DMS153 (cell line): Measurements from ENCODE around the gene MTREX.
A peak's percentile ranks its signal among the peaks of the same experiment; 100 is the strongest.
"Not testable (repeated sequence)": the region's sequence is repeated elsewhere in the genome, so short reads cannot be mapped to it uniquely, and the experiment has no call there.

Experiments used
- DNase-seq: peaks from one replicate; lab custom pipeline; 2025; lab: John Stamatoyannopoulos, UW

Gene MTREX

GRCh38 chr5:55307383-55308253 lies at the start of gene MTREX, which contains the start of gene DHX29:
TSS of gene MTREX (plus strand) at chr5:55307989. CDS start at chr5:55308014, 25 bp downstream.
TSS of gene DHX29 (minus strand) at chr5:55307694. CDS start at chr5:55307573, 121 bp downstream.
- DNase-seq = peak; percentile 65

GRCh38 chr5:55258339-55258738 lies 49.5 kb upstream of the MTREX start:
- DNase-seq = no peak

GRCh38 chr5:55276771-55277170 lies 31.0 kb upstream of the MTREX start:
- no peak for DNase-seq

DNA sequence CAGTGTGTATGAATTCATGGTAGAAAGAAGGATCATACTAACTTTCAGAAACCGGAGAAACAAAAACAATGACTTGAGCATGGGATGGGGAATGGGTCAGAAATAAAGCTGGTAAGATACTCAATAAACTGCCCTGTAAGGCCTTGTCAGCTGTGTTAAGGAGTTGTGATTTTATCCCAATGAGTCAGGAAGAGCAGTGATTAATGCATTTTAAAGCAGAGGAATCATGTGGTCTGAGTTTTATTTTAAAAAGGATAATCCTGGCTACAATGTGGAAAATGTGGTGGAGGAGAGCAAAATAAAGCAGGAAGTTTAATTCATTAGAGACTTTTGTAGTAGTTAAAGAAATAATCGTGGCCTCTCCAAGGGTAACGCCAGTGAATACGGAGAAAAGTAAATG lies 29.0 kb upstream of the MTREX start:
- no peak for DNase-seq

GRCh38 chr5:55286411-55286933 lies 21.3 kb upstream of the MTREX start:
- DNase-seq = no peak

GRCh38 chr5:55289808-55290207 lies 18.0 kb upstream of the MTREX start:
- DNase-seq = no peak

- no peak for DNase-seq
Observed at GRCh38 chr5:55290991-55291390, 16.8 kb upstream of the MTREX start.

GRCh38 chr5:55294935-55295334 lies 12.9 kb upstream of the MTREX start:
- no peak for DNase-seq

DNA sequence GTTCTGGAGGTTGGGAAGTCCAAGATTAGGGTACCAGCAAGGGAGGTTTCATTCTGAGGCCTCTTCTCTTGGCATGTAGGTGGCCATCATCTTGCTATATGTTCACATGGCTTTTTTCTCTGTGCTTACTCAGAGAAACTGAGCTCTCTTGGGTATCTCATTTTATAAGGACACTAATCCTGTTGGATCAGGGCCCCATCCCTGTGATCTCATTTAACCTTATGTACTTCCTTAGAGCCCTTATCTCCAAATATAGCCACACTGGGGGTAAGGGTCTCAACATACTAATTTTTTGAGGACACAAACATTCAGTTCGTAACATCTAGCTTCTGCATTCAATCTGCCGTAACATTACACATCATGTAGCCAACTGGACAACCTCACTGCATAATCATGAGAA lies 6.9 kb upstream of the MTREX start:
- no peak for DNase-seq

DNA sequence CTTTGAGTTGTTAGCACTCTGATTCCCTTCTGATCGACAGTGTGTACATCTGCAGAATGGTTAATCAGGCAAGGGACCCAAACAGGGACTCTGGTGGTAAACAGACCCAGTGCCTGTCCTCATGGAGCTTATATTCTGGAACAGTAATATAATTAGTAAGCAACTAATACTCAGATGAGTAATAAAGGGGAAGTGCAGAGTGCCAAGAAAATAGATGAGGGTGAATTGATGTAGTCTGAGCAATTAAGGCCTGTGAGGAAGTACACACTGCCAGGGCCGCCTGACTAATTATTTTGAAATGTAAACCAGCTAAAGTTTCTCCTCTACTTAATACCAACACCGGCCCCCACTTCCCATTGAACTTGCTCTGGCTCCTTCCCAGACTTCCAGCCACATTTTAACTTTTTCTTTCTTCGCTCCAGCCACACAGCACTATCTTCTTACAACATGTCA lies 4.5 kb upstream of the MTREX start:
- no peak for DNase-seq

GRCh38 chr5:55304584-55304983 lies 3.2 kb upstream of the MTREX start:
- no peak for DNase-seq

GRCh38 chr5:55305345-55305744 lies 2.4 kb upstream of the MTREX start:
- no peak for DNase-seq

- DNase-seq = no peak
Observed at GRCh38 chr5:55306641-55307382, 977 bp upstream of the MTREX start.

GRCh38 chr5:55308254-55308836 lies 556 bp downstream of the MTREX start:
- DNase-seq = no peak

- no peak for DNase-seq
Observed at GRCh38 chr5:55313870-55314617, 6.3 kb downstream of the MTREX start.

GRCh38 chr5:55316289-55316688 lies 8.5 kb downstream of the MTREX start:
- no peak for DNase-seq

DNA sequence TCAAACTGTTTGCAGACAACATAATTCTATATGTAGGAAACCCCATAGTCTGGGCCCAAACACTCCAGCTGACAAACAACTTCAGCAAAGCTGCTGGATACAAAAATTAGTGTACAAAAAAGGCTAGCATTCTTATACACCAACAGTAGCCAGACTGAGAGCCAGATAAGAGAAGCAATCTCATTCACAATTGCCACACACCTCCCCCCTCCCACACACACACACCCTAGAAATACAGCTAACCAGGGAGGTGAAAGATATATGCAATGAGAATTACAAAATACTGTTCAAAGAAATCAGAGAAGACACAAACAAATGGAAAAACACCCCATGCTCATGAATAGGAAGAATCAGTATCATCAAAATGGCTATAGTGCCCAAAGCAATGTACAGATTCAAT lies 9.0 kb downstream of the MTREX start:
- no peak for DNase-seq

DNA sequence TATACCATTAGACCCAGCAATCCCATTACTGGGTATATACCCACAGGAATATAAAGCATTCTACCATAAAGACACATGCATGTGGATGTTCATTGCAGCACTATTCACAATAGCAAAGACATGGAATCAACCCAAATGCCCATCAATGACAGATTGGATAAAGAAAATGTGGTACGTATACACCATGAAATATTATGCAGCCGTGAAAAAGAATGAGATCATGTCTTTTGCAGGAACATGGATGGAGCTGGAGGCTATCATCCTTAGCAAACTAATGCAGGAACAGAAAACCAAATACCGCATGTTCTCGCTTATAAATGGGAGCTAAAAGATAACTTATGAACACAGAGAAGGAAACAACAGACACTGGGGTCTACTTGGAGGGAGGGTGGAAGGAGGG lies 10.4 kb downstream of the MTREX start:
- not testable (repeated sequence) for DNase-seq

GRCh38 chr5:55319491-55319890 lies 11.7 kb downstream of the MTREX start:
- DNase-seq = no peak

GRCh38 chr5:55320571-55320970 lies 12.8 kb downstream of the MTREX start:
- no peak for DNase-seq

- DNase-seq = no peak
Observed at GRCh38 chr5:55324006-55324405, 16.2 kb downstream of the MTREX start.
